ENCODE results near the gene SFMBT2.
"Not testable (repeated sequence)": the region's sequence is repeated elsewhere in the genome, so short reads cannot be mapped to it uniquely, and the experiment has no call there.

Gene SFMBT2

GRCh38 chr10:7320072-7320471 lies 90.8 kb downstream of the SFMBT2 start:
- DNase-seq (ENCODE audit: low read depth in 2 of 2), result no peak

- DNase-seq (ENCODE audit: low read depth in 2 of 2), result no peak
Observed at GRCh38 chr10:7319632-7320031, 91.2 kb downstream of the SFMBT2 start.

DNA sequence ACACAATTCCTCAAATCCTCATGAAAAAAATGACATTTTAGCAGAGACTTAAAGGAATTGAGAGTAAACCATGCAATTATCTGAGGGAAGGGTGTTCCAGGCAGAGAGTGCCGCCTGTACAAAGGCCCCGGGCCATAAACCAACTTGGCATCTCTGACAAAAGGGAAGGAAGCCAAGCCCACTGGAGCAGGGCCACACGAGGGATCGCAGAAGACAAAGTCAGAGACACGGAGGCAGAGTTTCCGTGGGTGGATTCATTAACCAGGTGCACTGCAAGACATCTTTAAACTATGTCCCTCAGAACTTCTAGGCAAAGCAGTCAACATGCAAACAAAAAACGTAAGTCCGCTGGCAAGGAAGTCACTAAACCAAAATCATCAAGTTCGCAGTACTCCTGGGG lies 92.0 kb downstream of the SFMBT2 start:
- DNase-seq (ENCODE audit: low read depth in 2 of 2), result no peak

DNA sequence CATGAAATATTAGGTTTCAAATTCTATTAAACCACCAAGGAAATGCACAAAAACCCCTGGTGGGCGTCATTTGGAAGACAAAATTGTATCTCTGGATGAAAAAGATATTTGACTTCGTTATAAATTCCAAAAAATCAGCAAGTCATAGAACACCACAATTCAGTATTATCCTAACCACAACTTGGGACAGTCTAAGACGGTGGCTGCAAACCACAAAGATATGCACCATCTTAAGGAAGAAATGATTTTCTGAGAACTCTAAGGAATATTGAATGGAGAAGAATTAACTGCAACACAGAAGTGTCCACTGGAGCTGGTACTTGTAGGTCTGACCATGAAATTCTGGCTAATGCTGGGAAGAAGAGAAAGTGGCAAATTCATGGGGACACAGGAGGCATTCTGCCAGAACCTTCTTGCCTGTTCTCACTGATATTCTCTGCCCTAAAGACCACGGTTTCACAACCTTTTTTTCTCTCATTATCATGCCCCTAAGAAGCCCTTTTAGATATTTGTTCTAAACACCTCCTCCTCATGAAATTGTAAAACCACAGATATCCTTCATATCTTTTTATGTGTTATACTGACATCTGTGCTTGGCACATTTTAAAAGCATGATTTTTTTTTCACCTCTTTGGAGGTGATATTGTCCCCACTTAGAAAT lies 92.9 kb downstream of the SFMBT2 start:
- no peak for DNase-seq (ENCODE audit: low read depth in 2 of 2)

DNA sequence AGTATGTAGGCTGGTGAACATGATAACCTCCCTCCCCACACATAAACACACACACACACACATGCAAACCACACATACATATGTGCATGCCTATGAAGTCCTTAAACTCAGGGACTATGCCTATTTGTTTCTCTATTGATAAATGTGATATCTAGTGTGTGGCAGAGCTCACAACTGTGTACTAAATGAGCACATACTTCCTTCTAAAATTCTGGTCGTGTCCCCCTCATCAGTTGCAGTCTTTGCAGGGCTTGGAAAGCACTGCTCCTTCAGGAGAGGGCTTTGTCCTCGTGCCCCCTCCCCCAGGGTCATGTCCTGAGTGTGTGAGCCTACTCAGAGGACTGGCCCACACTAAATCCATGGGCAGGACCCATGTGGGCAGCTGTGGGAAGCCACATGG lies 94.0 kb downstream of the SFMBT2 start:
- no peak for DNase-seq (ENCODE audit: low read depth in 2 of 2)

GRCh38 chr10:7315906-7316305 lies 94.9 kb downstream of the SFMBT2 start:
- no peak for DNase-seq (ENCODE audit: low read depth in 2 of 2)

DNA sequence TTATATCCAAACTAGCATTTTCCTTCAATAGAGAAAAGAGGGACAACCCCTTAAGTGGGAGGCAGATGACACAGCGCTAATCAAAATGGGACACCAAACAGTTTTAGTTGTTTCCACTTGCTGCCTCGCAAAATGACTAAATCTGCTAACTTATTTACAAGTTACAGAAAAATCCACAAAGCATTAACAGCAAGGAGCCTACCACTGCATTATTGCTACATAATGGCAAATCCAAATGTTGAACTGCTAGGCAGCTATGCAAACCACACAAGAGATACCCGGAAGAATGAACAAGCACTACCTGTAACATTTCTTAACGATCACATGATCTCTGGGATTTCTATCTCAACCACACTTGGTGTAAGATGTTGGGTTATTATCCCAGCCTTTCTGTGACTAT lies 96.7 kb downstream of the SFMBT2 start:
- no peak for DNase-seq (ENCODE audit: low read depth in 2 of 2)

- no peak for DNase-seq (ENCODE audit: low read depth in 2 of 2)
Observed at GRCh38 chr10:7312488-7312857, 98.4 kb downstream of the SFMBT2 start.

DNA sequence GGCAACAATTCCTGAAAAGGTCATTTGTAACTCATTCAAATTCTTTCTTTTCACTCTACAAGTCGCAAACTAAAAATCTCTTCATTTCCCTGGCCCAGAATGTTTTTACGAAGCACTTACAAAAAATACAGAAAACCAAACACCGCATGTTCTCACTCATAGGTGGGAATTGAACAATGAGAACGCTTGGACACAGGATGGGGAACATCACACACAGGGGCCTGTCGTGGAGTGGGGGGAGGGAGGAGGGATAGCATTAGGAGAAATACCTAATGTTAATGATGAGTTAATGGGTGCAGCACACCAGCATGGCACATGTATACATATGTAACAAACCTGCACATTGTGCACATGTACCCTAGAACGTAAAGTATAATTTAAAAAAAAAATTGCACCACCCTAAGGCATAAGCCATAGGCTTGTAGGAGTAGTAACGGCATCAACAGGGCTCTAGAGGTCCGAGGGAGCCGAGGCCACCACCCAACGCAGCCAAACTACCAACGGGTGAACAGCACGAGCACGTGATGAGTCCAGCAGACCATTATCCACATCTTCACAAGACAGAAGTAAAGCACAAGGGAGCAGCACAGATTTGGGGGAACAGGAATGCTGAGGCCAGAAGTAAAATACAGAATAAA lies 98.9 kb downstream of the SFMBT2 start:
- DNase-seq (ENCODE audit: low read depth in 2 of 2), result not testable (repeated sequence)

GRCh38 chr10:7311218-7311849 lies 99.5 kb downstream of the SFMBT2 start:
- DNase-seq (ENCODE audit: low read depth in 2 of 2), result no peak

- DNase-seq (ENCODE audit: low read depth in 2 of 2), result no peak
Observed at GRCh38 chr10:7310076-7310475, 100.8 kb downstream of the SFMBT2 start.

DNA sequence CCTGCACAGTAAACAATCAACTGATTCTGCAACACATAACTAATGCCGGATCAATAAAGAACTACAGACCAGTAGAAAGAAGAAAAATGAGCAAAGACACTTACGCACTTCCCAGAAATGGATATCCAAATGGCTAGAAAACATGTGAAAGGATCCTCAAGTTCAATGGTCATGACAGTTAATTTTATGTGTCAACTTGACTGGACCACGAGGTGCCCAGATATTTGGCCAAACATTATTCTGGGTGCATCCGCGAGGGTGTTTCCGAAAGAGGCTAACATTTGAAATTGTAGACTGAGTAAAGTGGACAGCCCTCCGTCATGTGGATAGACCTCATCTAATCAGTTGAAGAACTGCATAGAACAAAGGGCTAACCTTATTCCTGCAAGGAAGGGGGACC lies 102.0 kb downstream of the SFMBT2 start:
- DNase-seq (ENCODE audit: low read depth in 2 of 2), result no peak

- no peak for DNase-seq (ENCODE audit: low read depth in 2 of 2)
Observed at GRCh38 chr10:7306616-7307015, 104.2 kb downstream of the SFMBT2 start.

GRCh38 chr10:7306147-7306546 lies 104.7 kb downstream of the SFMBT2 start:
- DNase-seq (ENCODE audit: low read depth in 2 of 2), result no peak

DNA sequence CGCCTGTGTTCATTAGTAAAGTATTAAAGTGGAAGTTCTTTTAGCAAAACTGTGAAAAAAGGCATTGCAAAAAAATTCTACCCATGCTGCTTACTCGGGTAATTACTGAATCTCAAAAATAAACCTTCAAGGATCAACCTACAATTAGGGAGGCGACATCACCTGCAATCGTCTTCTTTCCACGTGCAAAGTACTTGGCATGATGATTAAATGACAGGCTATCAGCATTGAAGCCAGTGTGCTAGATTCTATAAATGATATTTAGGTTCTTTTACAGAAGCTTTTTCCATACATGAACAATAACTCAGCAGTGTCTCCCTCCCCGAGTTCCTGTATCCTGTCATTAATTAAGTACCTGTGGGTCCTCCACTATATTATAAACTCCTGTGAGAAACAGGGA lies 105.8 kb downstream of the SFMBT2 start:
- no peak for DNase-seq (ENCODE audit: low read depth in 2 of 2)

DNA sequence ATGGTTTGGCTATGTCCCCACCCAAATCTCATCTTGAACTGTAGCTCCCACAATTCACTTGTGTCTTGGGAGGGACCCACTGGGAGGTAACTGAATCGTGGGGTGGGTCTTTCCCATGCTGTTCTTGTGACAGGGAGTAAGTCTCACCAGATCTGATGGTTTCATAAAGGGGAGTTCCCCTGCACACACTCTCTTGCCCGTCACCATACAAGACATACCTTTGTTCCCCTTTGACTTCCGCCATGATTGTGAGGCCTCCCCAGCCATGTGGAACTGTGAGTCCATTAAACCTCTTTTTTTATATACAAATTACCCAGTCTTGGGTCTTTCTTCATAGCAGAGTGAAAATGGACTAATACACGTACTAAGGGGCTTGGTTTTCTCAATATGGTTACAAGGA lies 106.7 kb downstream of the SFMBT2 start:
- DNase-seq (ENCODE audit: low read depth in 2 of 2), result no peak

DNA sequence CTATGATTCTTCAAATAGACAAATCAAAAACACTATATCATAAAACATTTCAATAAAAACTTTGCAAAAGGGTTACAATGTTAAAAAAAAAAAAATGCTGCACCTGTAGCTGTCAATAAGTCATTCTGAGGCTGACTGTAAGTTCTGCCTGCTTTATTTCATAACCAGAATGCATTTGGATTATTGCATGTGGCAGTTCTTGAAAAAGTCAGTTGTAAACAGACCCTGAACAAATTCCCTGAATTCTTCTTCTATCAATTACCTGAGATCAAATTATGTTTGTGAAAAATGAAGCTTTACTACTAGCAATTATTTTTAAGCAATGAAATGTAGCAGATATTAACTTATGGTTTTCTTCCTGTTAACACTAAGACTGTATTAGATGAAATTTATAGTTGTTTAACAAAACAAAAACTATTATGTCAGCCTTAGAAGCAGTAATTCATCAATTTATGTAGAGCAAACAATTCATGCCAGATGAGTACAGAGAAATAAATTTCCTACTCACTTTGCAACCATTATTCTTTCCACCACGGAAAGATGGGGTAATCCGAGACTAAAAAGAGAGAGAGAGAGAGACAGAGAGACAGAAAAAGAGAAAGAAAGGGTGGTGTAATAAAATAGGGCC lies 107.8 kb downstream of the SFMBT2 start:
- no peak for DNase-seq (ENCODE audit: low read depth in 2 of 2)

DNA sequence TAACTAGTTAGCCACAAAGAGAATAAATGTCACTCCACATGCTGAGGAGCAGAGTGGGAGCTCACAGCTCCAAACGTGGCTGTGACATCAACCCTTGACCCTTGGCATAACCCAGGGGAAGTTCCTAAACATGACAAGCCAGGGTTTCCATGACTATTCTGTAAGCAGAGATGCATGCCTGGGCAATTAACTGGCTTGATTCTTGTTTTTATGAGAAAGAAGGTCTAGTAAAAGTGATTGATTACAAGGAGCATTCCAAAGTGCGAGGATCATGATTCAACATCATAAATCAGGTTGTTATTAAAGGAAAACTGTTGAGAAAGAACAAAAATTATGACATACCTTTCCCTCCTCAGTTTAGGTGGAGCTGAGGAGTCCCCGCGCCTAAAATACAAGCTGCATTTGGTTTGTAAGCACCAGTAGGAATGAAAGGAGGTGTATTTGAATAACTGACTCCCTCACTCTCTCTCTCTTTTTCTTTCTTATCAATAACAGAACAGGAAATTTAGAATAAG lies 108.4 kb downstream of the SFMBT2 start:
- DNase-seq (ENCODE audit: low read depth in 2 of 2), result no peak

DNA sequence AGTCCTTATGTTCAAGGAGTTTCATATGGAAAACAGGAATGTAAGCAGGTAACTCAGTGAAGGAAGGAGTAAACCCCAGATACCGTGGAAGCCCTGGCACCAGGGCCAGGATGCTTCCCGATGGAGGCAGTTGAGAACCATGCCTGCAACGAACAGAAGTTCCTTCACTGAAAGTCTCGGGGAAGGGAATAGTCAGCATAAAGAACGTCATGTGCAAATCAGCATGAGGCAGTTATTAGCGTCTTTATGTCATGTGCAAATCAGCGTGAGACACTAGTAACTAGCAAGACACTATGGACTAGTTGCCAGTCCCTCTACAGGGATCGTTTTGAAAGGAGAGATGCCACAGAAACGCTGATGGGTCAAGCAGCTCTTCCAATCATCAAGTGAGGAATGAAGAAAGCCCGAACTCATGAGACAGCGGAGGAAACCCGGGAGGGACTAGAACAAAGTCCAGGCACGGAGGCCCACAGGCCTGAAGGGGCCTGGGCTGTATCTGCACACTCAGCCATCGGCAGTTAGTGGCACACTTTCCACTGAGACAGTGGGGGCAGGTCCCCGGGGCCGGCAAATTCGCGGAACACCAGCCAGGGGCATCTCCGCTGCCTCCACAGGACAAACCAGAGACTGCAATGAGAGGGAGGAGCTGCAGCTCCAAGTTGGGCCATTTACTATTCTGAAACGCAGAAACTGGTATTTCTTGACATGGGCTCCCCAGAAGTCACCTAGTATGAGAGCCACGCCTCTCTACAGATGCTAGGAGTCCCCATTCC lies 109.6 kb downstream of the SFMBT2 start:
- no peak for DNase-seq (ENCODE audit: low read depth in 2 of 2)

GRCh38 chr10:7300384-7300971 lies 110.4 kb downstream of the SFMBT2 start:
- DNase-seq (ENCODE audit: low read depth in 2 of 2), result no peak

DNA sequence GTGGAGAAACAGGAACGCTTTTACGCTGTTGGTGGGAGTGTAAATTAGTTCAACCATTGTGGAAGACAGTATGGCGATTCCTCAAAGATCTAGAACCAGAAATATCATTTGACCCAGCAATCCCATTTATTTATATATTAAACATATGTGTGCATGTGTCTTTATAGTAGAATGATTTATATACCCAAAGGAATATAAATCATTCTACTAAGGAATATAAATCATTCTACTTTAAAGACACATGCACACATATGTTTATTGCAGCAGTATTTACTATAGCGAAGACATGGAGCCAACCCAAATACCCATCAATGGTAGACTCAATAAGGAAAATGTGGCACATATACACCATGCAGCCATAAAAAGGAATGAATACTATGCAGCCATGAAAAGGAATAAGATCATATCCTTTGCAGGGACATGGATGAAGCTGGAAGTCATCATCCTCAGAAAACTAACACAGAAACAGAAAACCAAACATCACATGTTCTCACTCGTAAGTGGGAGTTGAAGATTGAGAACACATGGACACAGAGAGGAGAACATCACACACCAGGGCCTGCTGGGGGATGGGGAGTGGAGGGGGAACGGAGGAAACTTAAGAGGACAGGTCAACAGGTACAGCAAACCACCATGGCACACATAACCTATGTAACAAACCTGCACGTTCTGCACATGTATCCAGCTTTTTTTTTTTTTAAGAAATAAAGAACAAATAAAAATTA lies 111.1 kb downstream of the SFMBT2 start:
- DNase-seq (ENCODE audit: low read depth in 2 of 2), result not testable (repeated sequence)
